ENCODE results near the gene PSPC1.

The PSPC1 gene

DNA sequence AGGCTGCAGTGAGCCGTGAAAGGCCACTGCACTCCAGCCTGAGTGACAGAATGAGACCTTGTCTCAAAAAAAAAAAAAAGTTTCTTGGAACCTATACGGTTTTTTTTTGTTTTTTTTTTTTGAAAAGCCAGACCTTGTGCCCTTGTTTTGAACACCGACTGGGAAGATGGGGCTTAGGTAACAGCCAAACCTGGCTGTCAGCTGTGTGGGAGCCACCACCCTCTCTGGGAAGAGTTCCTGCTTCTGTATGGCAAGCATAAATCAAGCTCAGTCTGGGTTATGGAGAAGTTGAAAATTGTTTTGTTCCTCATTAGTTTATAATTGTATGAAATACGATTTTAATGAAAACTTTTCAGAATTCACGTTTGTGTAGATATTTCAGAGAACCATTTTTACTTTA is 109.8 kb downstream of the PSPC1 start:
- DNase-seq: no peak

DNA sequence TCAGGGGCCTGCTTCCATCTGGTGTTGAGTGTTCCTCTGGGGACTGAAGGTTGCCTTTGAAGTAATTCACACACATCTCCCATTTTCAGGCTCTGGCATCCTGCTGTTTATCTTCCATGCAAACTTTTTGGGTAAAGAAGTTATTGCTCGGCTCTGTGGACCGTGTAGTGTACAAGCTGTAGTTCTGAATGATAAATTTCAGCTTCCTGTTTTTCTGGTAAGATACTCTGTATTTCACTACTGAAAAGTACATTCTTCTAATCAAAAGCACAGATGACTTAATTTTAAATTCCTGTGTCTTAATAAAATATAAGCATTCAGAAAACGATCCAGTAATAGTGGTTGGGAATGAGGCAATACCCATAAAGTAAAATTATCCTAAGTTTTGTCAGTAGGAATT is 112.6 kb downstream of the PSPC1 start:
- no peak for DNase-seq

DNA sequence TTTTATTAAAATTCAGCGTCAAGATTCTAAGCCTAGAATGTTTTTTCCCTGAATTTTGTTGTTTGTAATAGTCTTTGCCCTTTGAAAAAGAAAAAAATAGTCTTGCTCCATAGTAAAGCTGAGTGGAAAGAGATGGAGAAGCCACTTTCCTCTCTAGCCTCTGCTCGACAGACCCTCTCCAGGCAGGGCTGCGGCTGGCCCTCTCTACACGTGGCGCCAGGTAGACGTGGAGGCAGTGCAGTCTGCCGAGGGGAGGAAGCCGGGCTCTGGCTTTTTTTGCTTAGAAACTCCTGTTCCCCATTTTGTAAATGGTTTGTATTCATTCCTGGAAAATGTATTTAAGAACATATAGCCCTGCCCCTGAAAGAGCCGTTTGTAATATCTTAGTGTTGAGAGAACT is 114.0 kb downstream of the PSPC1 start:
- no peak for DNase-seq

DNA sequence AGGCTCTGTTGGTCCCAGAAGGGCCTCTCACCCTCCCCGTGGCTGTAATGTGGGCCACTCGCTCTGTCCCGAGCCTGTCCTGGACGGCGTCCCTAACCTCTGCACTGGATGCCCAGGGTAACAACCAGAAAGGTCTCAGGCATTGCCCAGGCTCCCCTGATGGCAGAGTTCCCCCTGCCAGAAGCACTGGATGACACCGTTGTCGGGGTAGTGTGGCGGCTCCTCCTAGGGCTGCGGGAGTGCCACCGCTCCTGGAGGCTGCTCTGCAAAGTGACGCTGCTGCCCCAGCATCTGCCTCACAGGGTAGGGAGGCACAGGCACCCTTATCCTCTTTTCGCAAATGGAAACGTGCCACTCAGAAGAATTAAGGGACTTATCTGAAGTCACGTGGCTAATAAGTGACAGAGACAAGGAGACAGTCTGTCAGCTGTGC is 117.3 kb downstream of the PSPC1 start:
- DNase-seq: no peak

DNA sequence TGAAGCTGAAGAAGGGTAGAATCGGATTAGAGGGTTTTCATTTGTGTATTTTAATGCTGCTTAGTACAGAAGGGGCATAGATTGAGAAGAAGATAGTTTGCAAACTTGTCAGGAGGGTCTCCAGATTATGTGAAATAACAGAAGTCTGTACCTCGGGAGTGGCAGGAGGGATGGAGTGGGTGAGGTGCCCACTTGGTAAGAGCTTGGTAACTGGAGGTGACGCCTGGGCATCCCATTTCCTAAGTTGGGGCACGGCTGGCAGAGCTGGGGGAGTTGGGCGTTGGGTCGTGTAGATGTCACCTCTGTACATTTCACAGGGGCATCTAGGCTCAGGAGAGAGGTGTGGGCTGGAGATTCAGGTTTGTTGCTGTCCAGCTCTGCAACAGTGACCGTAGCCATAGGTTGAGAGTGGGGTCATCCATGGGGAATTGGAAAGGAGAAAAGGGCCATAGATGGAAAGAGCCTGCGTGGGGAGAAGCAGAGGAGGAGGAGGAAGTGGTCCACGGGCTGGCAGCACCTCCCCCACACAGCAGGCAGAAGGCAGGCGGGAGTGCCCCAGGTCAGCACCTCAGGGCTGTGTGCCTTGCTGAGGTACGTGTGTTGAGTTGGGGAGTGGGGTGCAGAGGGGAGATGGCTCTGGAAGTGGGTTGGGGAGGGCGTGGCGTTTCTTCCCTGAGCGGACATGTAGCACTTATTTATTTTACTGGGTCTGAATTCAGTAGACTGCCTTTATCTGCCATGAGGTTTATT is 118.1 kb downstream of the PSPC1 start:
- DNase-seq: no peak

DNA sequence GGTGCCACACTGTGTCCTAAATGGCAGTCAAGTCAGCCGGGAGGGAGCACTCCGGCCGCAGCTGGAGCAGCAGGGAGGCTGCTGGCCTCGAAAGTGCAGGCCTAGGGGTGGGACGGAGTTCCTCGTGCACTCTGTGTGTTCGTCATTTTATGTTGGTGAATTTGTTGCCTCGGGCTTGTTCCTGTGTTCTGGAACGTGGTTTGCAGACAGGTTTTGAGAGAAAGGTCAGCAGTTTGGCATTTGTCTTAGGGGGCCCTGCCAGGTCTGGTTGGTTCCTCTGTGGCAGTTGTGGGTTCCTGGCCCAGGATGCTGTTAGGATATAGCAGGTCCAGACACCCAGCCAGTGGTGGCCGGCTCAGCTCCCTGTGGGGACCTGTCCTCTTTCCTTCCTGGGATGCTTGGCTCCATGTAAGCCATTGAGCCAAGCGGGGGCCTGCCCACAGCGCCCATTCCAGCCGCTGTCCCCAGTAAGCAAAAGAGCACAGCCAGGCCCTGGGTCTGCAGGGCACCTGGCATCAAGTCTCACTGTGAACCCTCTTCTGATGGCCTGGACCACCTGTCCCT is 119.2 kb downstream of the PSPC1 start:
- DNase-seq: peak; percentile 68

DNA sequence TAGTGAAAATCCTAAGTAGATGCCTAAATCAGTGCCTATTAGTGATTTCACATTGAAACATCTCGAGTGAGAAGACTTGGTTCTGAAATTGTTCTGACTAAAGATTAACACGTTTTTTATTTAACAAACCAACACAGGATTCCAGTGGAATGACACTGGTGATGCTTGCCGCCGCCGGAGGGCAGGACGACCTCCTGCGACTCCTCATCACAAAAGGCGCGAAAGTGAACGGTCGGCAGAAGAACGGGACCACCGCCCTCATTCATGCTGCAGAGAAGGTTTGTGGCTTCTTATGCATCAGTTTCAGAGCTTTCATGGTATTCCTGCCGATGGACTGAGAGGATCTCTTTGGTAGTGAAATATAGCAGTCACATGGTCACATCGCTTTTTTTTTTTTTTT is 121.2 kb downstream of the PSPC1 start:
- no peak for DNase-seq

DNA sequence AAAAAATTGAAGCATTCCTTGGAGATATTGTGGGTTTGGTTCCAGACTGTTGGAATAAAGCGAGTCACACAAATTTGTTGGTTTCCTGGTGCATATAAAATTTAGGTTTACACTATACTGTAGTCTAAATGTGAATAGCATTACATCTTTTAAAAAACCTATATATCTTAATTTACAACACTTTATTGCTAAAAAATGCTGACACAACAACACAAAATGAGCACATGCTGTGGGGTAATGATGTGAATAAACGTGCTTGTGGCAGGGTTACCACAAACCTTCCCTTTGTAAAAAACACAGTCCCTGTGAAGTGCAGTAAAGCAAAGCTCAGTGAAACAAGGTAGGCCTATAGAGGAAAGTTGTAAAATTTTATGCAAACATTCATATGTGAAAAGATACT is 121.6 kb downstream of the PSPC1 start:
- no peak for DNase-seq

DNA sequence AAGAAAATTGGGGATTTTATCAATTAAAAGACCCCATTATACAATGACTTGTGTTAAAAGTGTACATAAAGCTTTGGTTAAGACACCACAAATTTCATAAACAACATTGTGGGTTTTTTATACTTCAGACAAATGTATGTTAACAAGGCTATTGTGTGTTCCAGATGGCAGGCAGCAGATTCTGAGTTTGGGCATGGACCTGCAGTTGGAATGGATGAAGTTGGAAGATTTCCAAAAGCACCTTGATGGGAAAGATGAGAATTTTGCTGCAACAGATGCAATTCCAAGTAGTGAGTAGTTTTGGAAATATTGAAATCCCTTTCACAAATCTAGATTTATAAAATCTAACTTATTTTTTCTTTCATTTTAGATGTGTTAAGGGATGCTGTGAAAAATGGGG is 123.9 kb downstream of the PSPC1 start:
- no peak for DNase-seq

DNA sequence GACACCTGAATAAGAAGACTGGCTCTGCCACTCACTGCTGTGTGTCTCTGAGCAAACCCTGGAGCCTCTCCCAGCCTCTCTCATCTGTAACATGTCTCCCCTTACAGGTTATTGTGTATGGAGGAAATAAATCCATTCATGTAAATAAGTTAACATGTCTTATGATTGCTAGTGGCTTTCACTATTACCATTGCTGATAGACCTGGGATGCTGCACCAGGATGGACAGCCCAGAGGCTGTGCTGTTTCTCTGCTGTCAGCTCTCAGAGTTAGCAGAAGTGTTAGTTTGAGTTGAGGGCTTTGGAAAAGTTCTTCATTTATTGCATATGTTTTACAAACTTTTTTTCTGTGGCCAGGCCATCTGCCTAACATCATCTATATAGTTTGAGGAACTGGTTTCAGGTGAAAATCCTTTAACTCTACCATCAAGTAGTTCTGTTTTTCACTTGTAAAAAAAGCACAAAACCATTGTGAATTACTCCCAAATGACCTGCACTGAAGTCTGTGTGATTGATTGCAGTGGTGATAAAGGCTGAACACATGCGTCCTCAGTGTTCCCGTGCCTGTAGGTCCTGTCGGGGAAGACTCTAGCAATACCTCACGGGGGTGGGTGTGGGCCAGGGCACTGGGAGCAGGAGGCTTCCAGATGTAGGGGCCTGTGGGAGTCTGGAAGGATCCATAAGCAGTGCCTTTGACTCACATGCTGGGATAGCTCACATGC is 124.7 kb downstream of the PSPC1 start:
- peak; percentile 67 for DNase-seq
